HFFc6 (cell line): ENCODE results near the gene CERK. TPM values are rescaled to one million over a fixed set of nuclear protein-coding genes. Genes with fewer than 3 reads are reported as not detected.

Experiments
- DNase-seq: peaks from one replicate; pipeline ENCODE4 v3.0.0-alpha.2; 2018
- H3K27ac Mint-ChIP-seq: 2 replicates; pipeline ENCODE4 v1.8.0; 2020; ENCODE audit warnings: mild to moderate bottlenecking, mixed read lengths
- H3K27me3 Mint-ChIP-seq: 2 replicates; pipeline ENCODE4 v1.8.0; 2021; ENCODE audit warnings: mild to moderate bottlenecking, moderate library complexity, mixed read lengths; ENCODE audit not compliant: insufficient read depth
- H3K36me3 Mint-ChIP-seq: 2 replicates; pipeline ENCODE4 v1.8.0; 2021; ENCODE audit warnings: low read depth, mixed read lengths
- H3K4me1 Mint-ChIP-seq: 2 replicates; pipeline ENCODE4 v1.8.0; 2020; ENCODE audit warnings: low read depth, mixed read lengths
- H3K4me3 Mint-ChIP-seq: 2 replicates; pipeline ENCODE4 v1.8.0; 2020; ENCODE audit warnings: mild to moderate bottlenecking, moderate library complexity, mixed read lengths
- H3K9me3 Mint-ChIP-seq: 2 replicates; pipeline ENCODE4 v1.8.0; 2020; ENCODE audit warnings: mild to moderate bottlenecking, mixed read lengths
- total RNA-seq, 6 experiments: library from RNA; stranded (reverse); fragmentation: NEBNext Ultra II Directional; extraction: Animal tissue kit (Norgen Biotek cat#: 25700); gene quantifications; 2 replicates in 1 of 6; 3 replicates in 5 of 6; pipeline ENCODE4 v1.2.3, GENCODE V29; 2021
- TF ChIP-seq, protein P1 (sequence below): fragments of 200-600 bp; sonication (generic); IDR thresholded peaks from 2 replicates; pipeline ENCODE4 v1.5.0; 2021; ENCODE audit warnings: antibody characterized with exemption, mild to moderate bottlenecking

CERK gene
- total RNA-seq, 6 experiments from 2014 or later: 49.1 to 54.8 (median 52.0) TPM

DNA sequence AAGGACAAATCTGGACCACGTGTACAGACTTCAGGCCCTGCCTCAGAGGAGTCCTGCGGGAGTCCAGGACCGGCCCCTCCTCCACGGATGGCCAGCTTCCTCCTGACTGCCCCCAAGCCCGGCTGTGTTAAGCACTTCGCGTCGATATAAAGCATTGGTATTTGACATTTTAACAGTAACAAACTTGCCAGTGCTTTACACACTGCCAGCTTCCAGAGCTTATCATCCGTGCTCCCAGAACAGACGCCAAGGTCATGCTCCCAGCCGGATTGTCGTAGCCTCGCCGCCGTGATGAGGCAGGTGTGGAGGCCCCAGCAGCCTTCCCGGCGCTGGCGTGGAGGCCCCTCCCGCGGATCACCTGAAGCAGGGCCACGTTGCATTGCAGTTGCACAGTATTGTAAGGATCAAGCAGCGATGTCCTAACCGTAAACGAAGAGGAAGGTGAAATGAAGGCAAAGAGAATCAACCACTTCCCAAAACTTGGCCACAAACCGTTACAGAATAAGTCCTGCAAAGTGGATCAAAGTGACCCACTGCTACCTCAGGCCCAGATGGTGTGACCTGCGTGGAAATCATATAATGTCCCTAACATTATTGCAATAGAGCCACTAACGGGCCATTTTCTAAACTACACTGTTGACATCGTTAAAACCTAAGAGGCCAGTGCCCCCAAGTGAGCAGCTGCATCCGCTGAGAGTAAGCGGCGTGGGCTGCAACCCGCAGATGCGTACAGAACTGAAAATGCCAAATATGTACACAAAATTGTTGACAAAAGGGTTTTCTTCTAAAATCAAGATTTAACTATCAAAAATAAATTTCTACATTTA lies 51.6 kb downstream of the CERK start:
- no peak overlapping the region for H3K27ac Mint-ChIP-seq
- peaks cover 20% of the 10 kb centered on the region for H3K36me3 Mint-ChIP-seq
- no peaks in the 10 kb centered on the region for H3K4me1 Mint-ChIP-seq
- H3K9me3 Mint-ChIP-seq: no peaks in the 10 kb centered on the region
- peaks cover 5% of the 10 kb centered on the region for H3K27me3 Mint-ChIP-seq
- TF ChIP-seq, protein P1, sequence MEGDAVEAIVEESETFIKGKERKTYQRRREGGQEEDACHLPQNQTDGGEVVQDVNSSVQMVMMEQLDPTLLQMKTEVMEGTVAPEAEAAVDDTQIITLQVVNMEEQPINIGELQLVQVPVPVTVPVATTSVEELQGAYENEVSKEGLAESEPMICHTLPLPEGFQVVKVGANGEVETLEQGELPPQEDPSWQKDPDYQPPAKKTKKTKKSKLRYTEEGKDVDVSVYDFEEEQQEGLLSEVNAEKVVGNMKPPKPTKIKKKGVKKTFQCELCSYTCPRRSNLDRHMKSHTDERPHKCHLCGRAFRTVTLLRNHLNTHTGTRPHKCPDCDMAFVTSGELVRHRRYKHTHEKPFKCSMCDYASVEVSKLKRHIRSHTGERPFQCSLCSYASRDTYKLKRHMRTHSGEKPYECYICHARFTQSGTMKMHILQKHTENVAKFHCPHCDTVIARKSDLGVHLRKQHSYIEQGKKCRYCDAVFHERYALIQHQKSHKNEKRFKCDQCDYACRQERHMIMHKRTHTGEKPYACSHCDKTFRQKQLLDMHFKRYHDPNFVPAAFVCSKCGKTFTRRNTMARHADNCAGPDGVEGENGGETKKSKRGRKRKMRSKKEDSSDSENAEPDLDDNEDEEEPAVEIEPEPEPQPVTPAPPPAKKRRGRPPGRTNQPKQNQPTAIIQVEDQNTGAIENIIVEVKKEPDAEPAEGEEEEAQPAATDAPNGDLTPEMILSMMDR: no peak
- no peak overlapping the region for H3K4me3 Mint-ChIP-seq
- no peak for DNase-seq

DNA sequence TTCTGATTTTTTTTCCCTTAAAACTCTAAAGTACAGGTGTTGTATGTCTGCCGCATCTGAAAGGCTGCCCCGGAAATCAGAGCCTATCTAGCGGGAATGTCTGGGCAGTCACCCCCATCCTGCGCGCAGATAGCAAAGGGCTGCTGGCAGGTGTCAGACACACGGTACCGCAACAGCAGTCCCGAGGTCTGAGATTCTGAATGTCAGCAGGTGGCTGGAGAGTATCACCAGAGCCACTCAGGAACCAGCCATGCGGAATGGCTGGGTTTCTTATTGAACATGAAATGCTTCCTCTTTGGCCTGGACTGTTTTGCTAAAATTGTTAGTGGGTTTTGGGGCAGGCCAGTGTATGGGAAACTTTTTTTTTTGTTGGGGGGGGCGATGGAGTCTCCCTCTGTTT lies 53.3 kb downstream of the CERK start:
- no peaks in the 10 kb centered on the region for H3K4me1 Mint-ChIP-seq
- H3K9me3 Mint-ChIP-seq: no peaks in the 10 kb centered on the region
- peaks cover 15% of the 10 kb centered on the region; the same call in 1 of the 2 replicates for H3K36me3 Mint-ChIP-seq
- peaks cover 5% of the 10 kb centered on the region for H3K27me3 Mint-ChIP-seq
- H3K27ac Mint-ChIP-seq: no peak overlapping the region
- TF ChIP-seq, protein P1: no peak
- DNase-seq: no peak
- H3K4me3 Mint-ChIP-seq: no peak overlapping the region

GRCh38 chr22:46682011-46682731 lies 55.9 kb downstream of the CERK start:
- Mint-ChIP-seq H3K27me3 (no peaks in the 10 kb centered on the region; the same call in 1 of the 2 replicates), H3K4me3 (no peak overlapping the region), H3K4me1 (no peaks in the 10 kb centered on the region), H3K9me3 (no peaks in the 10 kb centered on the region), H3K27ac (no peak overlapping the region), H3K36me3 (peaks cover 5% of the 10 kb centered on the region; the same call in 1 of the 2 replicates)
- TF ChIP-seq, protein P1: no peak
- DNase-seq: no peak

- TF ChIP-seq, protein P1: peak; percentile 60
- DNase-seq: no peak
- peaks cover 4% of the 10 kb centered on the region; the same call in 1 of the 2 replicates for H3K36me3 Mint-ChIP-seq
- no peaks in the 10 kb centered on the region for H3K4me1 Mint-ChIP-seq
- no peak overlapping the region for H3K27ac Mint-ChIP-seq
- no peaks in the 10 kb centered on the region for H3K27me3 Mint-ChIP-seq
- H3K4me3 Mint-ChIP-seq: no peak overlapping the region
- no peaks in the 10 kb centered on the region for H3K9me3 Mint-ChIP-seq
Observed at GRCh38 chr22:46681010-46681409, 57.0 kb downstream of the CERK start.

DNA sequence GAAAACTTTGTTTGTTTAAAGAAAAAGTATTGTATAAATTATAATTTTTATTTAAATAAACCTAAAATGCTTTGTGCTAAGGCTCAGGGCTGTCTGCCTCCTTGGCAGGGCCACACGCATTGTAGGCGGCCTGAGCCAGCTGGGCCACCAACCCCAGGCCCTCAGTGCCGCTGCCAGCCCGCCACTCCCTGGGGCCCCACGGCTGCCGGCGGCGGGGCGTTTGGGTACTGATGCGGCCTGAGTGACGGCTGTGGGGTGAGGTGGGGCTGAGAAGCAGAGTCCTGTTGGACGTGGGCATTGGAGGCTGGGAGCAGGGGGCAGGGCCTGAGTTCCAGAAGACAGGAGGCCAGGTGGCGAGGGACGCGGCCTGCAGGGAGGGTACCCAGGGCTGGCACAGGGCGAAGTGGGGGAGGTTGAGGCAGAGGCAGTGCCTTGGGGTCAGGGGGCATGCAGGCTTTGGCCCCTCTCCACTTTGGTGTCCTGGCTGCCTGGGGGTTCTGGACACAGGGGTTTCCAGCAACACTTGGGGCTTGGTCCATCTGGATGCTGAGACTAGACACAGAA lies 58.3 kb downstream of the CERK start:
- Mint-ChIP-seq H3K27me3 (no peaks in the 10 kb centered on the region), H3K36me3 (no peaks in the 10 kb centered on the region), H3K9me3 (no peaks in the 10 kb centered on the region)

More for the DNA sequence above, 58.3 kb downstream of the CERK start:
- no peak for DNase-seq
- H3K4me3 Mint-ChIP-seq: no peak overlapping the region
- no peaks in the 10 kb centered on the region for H3K4me1 Mint-ChIP-seq
- no peak overlapping the region for H3K27ac Mint-ChIP-seq
- TF ChIP-seq, protein P1: no peak
